ENCODE measurements around the gene ABCA12. TPM values are rescaled to one million over a fixed set of nuclear protein-coding genes. Genes with fewer than 3 reads are reported as not detected.

ABCA12 gene
- polyA plus RNA-seq, 3 donors: 0.26 to 0.34 (median 0.32) TPM

Other genes starting within 250 kb of the ABCA12 start
- 100 to 1,000 TPM; 133 to 150 (median 137) TPM for gene ATIC, start 173.4 kb upstream of the ABCA12 start, polyA plus RNA-seq (ENCODE audit: insufficient read length in 3 of 3)

Data from renal cortex interstitium (tissue), 3 donors.